Left ventricle myocardium inferior (tissue), 1 donor: ENCODE results near the gene KHDC1. TPM values are rescaled to one million over a fixed set of nuclear protein-coding genes. Genes with fewer than 3 reads are reported as not detected.
"Not testable (repeated sequence)": the region's sequence is repeated elsewhere in the genome, so short reads cannot be mapped to it uniquely, and the experiment has no call there.

Source experiments
- DNase-seq: peaks from one replicate; pipeline ENCODE4 v3.0.0-alpha.2; 2020
- H3K27ac ChIP-seq: fragments of 200-600 bp; replicated peaks from 2 replicates; pipeline ENCODE4 v1.8.0; 2021
- H3K27me3 ChIP-seq: fragments of 200-600 bp; 2 replicates; pipeline ENCODE4 v1.8.0; 2021; ENCODE audit warnings: low read depth
- H3K36me3 ChIP-seq: fragments of 200-600 bp; 2 replicates; pipeline ENCODE4 v1.8.0; 2021
- H3K4me1 ChIP-seq: fragments of 200-600 bp; 2 replicates; pipeline ENCODE4 v1.8.0; 2021
- H3K4me3 ChIP-seq: fragments of 200-600 bp; 2 replicates; pipeline ENCODE4 v1.8.0; 2021; ENCODE audit warnings: mild to moderate bottlenecking, moderate library complexity
- H3K9me3 ChIP-seq: fragments of 200-600 bp; replicated peaks from 2 replicates; pipeline ENCODE4 v1.8.0; 2021
- intact Hi-C: fragments of 100-400 bp; cut with micrococcal nuclease; formaldehyde crosslinking; loops from one replicate; pipeline ENCODE4 v1.11.0; 2022
- total RNA-seq: library from RNA; stranded (reverse); fragmentation: NEBNext Ultra II Directional; extraction: Animal tissue kit (Norgen Biotek cat#: 25700); gene quantifications from one replicate; pipeline ENCODE4 v1.2.1, GENCODE V29; 2021
- TF ChIP-seq, protein P1 (sequence below): fragments of 200-600 bp; IDR thresholded peaks from 2 replicates; pipeline ENCODE4 v1.8.0; 2021; ENCODE audit warnings: antibody characterized with exemption, mild to moderate bottlenecking, borderline replicate concordance
- donor health status: DM: no; HTN: yes; CAD: no; lungs with severe emphysema.

The KHDC1 gene
- total RNA-seq, 1 donor from 2014 or later = 1.1 TPM

DNA sequence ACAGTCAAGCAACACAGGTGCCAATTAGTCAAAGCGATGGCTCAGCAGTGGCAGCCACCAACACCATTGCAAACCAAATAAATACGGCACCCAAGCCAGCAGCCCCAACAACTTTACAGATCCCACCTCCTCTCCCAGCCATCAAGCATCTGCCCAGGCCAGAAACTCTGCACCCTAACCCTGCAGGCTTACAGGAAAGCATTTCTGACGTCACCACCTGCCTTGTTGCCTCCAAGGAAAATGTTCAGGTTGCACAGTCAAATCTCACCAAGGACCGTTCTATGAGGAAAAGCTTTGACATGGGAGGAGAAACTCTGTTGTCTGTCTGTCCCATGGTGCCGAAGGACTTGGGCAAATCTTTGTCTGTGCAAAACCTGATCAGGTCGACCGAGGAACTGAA, 68.3 kb downstream of the KHDC1 start:
- H3K4me1 ChIP-seq = no peaks in the 10 kb centered on the region
- H3K36me3 ChIP-seq = no peaks in the 10 kb centered on the region
- peaks cover 6% of the 10 kb centered on the region for H3K27me3 ChIP-seq
- no peak overlapping the region for H3K4me3 ChIP-seq
- no peak overlapping the region for H3K27ac ChIP-seq
- intact Hi-C loops = no loop called here
- TF ChIP-seq, protein P1, sequence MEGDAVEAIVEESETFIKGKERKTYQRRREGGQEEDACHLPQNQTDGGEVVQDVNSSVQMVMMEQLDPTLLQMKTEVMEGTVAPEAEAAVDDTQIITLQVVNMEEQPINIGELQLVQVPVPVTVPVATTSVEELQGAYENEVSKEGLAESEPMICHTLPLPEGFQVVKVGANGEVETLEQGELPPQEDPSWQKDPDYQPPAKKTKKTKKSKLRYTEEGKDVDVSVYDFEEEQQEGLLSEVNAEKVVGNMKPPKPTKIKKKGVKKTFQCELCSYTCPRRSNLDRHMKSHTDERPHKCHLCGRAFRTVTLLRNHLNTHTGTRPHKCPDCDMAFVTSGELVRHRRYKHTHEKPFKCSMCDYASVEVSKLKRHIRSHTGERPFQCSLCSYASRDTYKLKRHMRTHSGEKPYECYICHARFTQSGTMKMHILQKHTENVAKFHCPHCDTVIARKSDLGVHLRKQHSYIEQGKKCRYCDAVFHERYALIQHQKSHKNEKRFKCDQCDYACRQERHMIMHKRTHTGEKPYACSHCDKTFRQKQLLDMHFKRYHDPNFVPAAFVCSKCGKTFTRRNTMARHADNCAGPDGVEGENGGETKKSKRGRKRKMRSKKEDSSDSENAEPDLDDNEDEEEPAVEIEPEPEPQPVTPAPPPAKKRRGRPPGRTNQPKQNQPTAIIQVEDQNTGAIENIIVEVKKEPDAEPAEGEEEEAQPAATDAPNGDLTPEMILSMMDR = no peak
- H3K9me3 ChIP-seq = no peaks in the 10 kb centered on the region
- DNase-seq = no peak

DNA sequence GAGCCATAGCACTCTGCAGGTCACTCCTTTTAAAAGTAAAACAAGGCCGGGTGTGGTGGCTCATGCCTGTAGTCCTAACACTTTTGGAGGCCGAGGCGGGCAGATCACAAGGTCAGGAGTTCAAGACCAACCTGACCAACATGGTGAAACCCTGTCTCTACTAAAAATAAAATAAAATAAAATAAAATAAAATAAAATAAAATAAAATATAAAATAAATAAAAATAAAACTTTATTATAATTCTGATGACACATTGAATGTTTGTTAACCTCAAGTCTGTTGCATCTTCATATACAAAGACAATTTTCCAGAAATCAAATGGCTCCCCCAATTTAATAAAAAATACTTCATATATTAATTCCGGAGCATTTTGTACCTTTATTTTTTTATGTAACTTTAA, 69.7 kb downstream of the KHDC1 start:
- H3K9me3 ChIP-seq, H3K36me3 ChIP-seq, H3K4me1 ChIP-seq, H3K4me3 ChIP-seq, H3K27ac ChIP-seq, H3K27me3 ChIP-seq, DNase-seq, intact Hi-C loops: not testable (repeated sequence)

Other genes with a start within 250 kb of the KHDC1 start
- gene KHDC1L, start 37.7 kb downstream of the KHDC1 start, total RNA-seq = not detected
- not detected for gene DPPA5, start 91.1 kb upstream of the KHDC1 start, total RNA-seq
- not detected for gene KHDC3L, start 99.5 kb upstream of the KHDC1 start, total RNA-seq
- gene OOEP, start 106.7 kb upstream of the KHDC1 start, total RNA-seq = not detected
- 0.41 TPM for gene DDX43, start 131.6 kb upstream of the KHDC1 start, total RNA-seq
- 0.96 TPM for gene CGAS, start 189.1 kb upstream of the KHDC1 start, total RNA-seq
- gene MTO1, start 198.5 kb upstream of the KHDC1 start, total RNA-seq = 30.4 TPM